HTERT RPE-1 (cell line): Measurements from ENCODE around the gene DDX39A.
"Not testable (repeated sequence)": the region's sequence is repeated elsewhere in the genome, so short reads cannot be mapped to it uniquely, and the experiment has no call there.

Experiments used
- in situ Hi-C: fragments of 300-500 bp; cut with MboI; formaldehyde crosslinking; loops from 4 replicates; pipeline ENCODE4 v1.14.3; 2020; ENCODE audit warnings: low sequenced_read_pairs

The DDX39A gene

GRCh38 chr19:14391156-14391821, 27.9 kb downstream of the DDX39A start:
- in situ Hi-C loops: no loop called here

- in situ Hi-C loops: no loop called here
Observed at GRCh38 chr19:14390548-14390947, 28.6 kb downstream of the DDX39A start.

- in situ Hi-C loops: no loop called here
Observed at GRCh38 chr19:14385492-14385891, 33.6 kb downstream of the DDX39A start.

GRCh38 chr19:14383661-14384555, 35.2 kb downstream of the DDX39A start:
- in situ Hi-C loops: no loop called here

GRCh38 chr19:14381689-14382474, 37.3 kb downstream of the DDX39A start:
- in situ Hi-C loops: no loop called here

GRCh38 chr19:14379294-14380065, 39.7 kb downstream of the DDX39A start:
- in situ Hi-C loops: no loop called here

- in situ Hi-C loops: no loop called here
Observed at GRCh38 chr19:14378890-14379289, 40.3 kb downstream of the DDX39A start.

- in situ Hi-C loops: no loop called here
Observed at GRCh38 chr19:14377883-14378328, 41.2 kb downstream of the DDX39A start.

- in situ Hi-C loops: no loop called here
Observed at GRCh38 chr19:14375582-14376291, 43.4 kb downstream of the DDX39A start.

- in situ Hi-C loops: no loop called here
Observed at GRCh38 chr19:14375055-14375581, 44.0 kb downstream of the DDX39A start.

GRCh38 chr19:14374313-14374712, 44.8 kb downstream of the DDX39A start:
- in situ Hi-C loops: not testable (repeated sequence)

- in situ Hi-C loops: not testable (repeated sequence)
Observed at GRCh38 chr19:14372384-14373077, 46.6 kb downstream of the DDX39A start.

GRCh38 chr19:14371301-14371821, 47.8 kb downstream of the DDX39A start:
- in situ Hi-C loops: no loop called here

GRCh38 chr19:14370940-14371280, 48.2 kb downstream of the DDX39A start:
- in situ Hi-C loops: no loop called here

GRCh38 chr19:14370169-14370939, 48.8 kb downstream of the DDX39A start:
- in situ Hi-C loops: no loop called here

GRCh38 chr19:14369399-14370168, 49.6 kb downstream of the DDX39A start:
- in situ Hi-C loops: no loop called here

- in situ Hi-C loops: no loop called here
Observed at GRCh38 chr19:14368011-14368513, 51.1 kb downstream of the DDX39A start.
